DMS153 (cell line): ENCODE results near the gene PROB1.
"Not testable (repeated sequence)": the region's sequence is repeated elsewhere in the genome, so short reads cannot be mapped to it uniquely, and the experiment has no call there.

ENCODE experiments used
- DNase-seq: peaks from one replicate; lab custom pipeline; 2025; lab: John Stamatoyannopoulos, UW

Gene PROB1

DNA sequence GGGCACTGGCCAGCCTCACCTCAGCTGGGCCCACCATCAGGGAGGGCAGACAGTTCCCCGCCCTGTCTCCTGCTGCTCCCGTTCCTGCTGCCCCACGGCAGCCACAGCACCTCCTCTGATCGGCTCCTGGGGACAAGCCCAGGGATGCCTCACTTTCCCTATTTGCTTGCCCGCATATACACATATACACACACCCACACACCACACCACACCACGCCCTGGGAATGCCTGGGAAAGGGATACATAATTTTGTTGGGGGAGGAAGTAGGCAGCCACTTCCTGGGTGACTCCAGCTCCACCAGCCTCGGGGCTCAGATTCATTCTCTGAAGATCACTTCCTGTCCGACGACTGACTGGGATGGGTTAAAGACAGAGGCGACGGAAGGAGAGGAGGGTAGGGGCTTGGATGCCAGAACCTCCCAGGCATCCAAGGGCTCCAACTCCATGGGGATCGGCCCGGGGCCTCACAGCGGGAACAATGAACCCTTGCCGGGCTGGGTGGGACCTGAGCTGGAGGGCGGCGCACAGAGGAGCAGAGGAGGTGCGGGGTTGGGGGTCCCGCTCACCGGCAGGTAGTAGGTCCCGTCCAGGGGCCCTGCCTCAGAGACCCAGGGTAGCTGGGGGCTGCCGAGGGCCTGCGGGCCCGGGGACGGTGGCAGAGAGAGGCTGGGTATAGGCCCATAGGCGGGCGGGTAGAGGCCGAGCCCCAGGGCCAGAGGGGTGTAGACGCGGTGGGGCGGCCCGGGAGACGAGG is 3.2 kb downstream of the PROB1 start:
- peak; percentile 16 for DNase-seq

- DNase-seq, result no peak
Observed at GRCh38 chr5:139390639-139391569, 4.0 kb downstream of the PROB1 start.

DNA sequence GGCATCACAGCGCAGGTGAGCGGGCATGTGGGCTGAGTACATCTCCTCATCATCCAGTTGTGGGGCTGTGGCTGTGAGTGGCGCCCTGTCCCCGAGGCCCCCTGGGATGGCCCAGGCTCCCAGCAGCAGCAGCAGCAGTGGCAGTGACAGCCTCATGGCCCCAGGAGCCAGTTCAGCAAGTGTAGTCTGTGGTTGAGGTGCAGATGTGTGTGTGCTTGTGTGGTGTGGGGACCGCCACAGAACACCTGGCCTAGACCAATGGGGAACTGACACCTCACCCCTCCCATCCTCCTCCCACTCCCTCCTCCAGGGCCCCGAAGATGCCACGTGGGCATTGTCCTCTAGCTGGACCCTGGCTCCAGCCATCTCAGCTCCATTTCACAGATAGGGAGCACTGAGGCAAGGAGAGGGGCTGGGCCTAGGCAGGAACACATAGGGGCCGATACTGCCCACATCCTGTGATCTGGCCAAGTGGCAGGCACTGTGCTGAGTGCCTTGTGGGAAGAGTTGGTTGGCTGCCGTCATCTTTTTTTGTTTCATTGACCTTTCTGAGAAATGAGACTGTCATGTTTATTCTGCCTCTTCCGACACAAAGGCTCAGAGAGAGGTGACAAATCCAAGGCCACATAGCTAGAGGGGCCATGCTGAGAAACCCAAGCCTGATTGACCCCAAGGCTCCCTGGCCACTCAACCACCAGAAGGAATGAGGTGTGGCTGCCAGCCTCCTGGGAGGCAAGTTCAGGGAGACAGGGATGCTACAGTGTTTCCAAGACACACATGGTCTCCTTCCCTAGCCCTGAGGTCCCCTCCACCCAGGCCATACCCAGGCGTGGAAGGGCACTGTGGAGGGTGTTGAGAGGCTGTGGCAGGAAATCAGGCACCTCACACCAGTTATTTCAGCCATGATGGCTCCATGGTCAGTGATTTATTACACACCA is 4.9 kb downstream of the PROB1 start, which contains the start of gene MZB1:
Gene MZB1 (minus strand): TSS at position 213 of the 938 bp plus-strand sequence. CDS start 57 bp downstream, at position 156.
- no peak for DNase-seq

DNA sequence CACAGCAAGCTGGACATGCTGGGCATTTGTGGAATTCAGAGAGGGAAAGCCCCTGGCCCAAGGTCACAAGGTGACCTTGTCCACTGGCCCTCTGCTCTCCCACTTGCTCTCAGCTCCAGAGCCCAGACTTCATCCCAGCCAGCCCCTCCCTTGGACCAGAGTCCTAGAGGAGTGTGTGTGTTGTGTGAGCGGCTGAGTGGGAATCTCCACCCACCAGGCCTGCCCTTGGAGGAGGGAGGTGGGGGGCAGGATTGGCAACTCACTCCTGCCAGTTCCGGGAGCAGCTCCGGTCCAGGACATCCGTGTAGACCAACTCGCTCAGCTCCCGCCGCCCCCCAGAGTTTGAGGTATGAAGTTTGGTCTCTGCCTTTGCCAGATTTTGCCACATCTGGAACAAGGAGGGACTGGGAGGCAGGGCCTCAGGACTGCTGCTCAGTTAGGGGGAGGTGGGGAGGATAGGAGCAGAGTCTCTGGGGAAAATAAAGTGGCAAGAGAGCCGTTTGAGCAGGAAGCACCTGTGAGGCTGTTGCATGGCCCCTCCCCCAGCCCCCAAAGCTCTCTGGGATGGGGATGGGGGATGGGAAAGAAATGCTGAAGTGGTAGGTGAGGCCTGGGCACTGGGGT is 6.6 kb downstream of the PROB1 start:
- peak; percentile 53 for DNase-seq

GRCh38 chr5:139387611-139388197 is 7.2 kb downstream of the PROB1 start:
- no peak for DNase-seq

- not testable (repeated sequence) for DNase-seq
Observed at GRCh38 chr5:139386956-139387355, 7.9 kb downstream of the PROB1 start.

DNA sequence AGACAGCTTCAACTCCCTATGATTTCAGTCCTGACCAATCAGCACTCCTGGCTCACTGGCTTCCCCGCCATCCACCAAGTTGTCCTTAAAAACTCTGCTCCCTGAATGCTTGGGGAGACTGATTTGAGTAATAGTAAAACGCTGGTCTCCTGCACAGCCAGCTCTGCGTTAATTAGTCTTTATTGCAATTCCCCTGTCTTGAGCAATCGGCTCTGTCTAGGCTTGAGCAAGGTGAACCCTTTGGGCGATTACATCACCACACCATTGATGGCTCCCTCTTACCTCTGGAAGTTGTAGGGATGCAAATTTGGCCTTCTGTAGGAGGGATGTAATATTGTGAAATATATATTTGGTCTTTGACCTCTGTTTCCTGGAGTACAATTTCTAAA is 8.9 kb downstream of the PROB1 start:
- no peak for DNase-seq

DNA sequence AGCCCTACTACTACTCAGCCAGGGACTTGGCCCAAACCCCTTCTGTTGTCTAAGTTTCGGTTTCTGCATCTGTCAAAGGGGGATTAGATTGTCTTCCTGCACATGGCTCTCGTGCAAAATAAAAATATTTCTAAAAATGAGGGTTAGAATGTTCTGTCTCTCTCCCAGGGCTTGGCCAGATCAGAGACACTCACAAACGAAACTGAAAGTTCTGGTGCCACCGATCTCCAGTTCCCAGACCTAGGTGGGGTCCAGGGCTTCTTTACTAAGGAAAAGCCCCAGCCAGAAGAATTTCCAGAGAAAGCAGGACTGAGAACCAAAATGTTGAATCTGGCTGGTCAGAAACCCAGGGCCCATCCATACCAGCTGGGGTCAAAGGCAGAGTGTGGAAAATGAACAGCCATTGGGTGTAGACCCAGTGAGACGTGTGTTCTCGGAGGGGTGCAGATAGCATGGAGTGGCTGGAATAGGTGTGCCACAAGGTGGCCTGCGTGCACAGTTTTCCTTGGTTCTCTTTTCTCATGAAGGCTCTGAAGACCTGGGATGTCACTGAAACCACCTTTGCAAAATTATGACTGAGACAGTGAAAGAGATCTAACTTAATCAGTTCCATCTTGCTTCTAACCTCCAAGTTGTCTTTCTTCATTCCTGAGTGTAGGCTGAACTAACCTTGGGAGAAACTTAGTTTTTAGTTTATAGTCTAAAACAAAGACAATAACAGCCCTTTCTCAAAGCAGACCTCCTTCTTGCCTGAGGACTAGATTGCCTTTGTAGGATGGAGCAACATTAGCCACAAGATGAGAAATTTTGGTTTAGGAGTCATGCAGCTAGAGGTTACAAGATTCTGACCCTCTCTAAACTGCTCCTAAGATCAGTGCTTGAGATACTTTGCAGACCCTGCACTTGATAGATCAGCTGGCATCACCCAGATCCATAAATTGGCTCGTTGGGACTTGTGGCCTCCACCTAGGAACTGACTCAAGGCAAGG is 9.5 kb downstream of the PROB1 start:
- no peak for DNase-seq

- no peak for DNase-seq
Observed at GRCh38 chr5:139384591-139385051, 10.3 kb downstream of the PROB1 start.

DNA sequence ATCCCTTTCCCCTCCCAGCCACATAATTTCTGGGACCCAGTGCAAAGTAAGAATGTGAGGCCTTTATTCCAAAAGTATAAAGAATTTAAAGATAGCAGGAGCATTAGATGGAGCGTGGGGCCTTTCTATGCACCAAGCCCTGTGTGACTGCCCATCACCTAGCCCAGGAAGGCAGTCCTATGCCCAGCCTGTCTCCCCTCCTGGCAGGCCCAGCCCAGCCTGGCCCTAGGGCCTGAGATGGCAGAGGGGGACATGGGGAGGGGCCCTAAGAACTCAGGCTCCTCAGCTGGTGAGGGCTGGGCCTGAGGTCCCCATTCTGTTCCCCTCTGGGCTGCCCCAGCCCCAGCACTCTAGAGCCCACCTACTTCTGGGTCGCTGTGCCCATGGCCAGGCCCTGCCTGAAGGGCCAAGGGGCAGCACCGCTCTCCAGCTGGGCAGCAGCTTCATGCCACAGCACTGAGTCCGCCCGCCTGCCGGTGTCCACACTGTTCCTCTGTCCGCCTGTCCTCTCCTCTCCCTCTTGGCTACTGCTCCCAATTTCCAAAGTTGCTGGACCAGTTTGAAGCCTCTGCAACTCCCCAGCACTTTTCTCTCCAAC is 10.8 kb downstream of the PROB1 start:
- DNase-seq, result no peak

- no peak for DNase-seq
Observed at GRCh38 chr5:139383275-139383992, 11.5 kb downstream of the PROB1 start, which contains the start of gene SLC23A1. SLC23A1 (minus strand) TSS chr5:139383297; CDS start chr5:139383253, 44 bp downstream.

GRCh38 chr5:139382807-139383206 is 12.1 kb downstream of the PROB1 start:
- no peak for DNase-seq

GRCh38 chr5:139381837-139382761 is 12.8 kb downstream of the PROB1 start:
- no peak for DNase-seq

DNA sequence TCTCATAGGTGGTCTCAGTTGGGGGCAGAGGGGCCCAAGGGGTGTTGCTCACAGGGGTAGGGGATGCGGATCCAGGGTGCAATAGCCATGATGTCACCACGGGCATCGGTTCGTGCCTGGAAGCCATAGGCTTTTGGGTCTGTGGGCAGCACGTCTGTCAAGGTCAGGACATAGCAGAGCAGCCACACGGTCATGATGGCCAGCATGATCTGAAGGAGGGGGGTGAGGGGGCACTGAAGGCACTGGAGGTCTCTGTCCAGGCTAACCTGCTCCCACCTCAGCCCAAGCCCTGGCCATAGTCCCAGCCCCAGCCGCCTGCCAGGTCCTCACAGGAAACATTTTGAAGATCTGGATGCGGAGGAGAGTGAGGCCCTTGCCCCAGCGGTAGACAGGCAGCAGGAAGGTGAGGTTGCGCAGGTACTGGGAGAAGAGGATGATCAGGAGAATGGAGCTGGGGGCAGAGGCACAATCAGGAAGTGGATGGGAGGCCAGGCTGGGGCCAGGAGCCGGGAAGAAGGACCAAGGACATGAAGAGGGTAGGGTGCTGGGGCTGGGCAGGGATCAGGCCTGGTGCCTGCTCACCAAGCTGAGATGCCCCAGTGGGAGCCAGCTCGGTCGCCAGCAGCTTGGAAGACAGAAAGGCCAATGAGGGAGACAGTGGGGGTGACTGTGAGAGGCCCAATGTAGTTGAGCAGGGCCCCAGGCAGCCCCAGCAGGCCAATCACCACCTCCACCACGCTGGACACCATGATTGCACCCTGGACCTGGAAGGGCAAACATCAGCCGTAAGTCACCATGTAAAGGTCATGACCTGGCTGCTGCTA is 15.1 kb downstream of the PROB1 start:
- DNase-seq, result no peak

GRCh38 chr5:139378941-139379361 is 16.0 kb downstream of the PROB1 start:
- no peak for DNase-seq

GRCh38 chr5:139378101-139378825 is 16.6 kb downstream of the PROB1 start:
- no peak for DNase-seq
